Regular cardiac myocyte (primary cell): Measurements from ENCODE around the gene YWHAB. TPM values are rescaled to one million over a fixed set of nuclear protein-coding genes. Genes with fewer than 3 reads are reported as not detected.

Experiments
- total RNA-seq: library from RNA; depleted of rRNA; stranded (reverse); fragments of >200 nt; gene quantifications from 2 replicates; pipeline ENCODE4 v1.2.3, GENCODE V29; 2014

YWHAB gene
- total RNA-seq: 75.5 and 170 TPM in 2 replicates

DNA sequence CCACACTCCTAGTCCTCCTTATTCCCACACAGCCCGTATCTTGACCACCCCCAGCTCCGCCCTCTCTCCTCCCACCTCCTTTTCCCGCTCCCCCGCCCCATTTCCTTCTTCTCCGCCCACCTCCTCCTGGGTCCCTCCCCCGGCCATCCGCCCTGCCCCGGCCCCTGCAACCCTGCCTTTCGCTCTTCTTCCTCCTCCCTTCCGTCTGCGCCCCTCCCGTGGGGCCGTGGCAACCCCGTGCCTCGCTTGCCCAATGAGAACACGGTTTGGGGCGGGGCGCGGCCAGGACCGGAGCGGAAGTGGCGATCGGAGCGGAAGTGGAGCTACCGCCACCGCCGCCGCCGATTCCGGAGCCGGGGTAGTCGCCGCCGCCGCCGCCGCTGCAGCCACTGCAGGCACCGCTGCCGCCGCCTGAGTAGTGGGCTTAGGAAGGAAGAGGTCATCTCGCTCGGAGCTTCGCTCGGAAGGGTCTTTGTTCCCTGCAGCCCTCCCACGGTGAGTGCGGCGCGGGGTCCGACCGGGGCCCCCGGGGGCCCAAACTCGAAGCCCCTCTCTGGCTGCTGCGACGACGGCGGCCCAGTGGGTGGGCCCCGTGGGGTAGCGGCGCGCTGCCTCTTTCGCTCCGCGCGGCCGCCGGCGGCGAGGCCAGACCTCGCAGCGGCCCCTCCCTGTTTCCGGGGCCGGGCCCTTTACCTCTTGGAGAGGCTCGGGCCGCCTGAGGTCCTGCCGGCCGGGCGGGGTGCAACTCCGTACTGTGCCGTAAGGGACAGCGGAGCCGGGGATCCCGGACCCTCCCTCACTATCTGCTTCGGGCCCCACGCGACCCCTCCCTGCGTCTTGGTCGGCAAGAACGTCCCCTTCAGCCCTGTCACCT lies at the start of gene YWHAB:
TSS of gene YWHAB (plus strand) at position 314 of the 874 bp plus-strand sequence. CDS start 15,829 bp downstream, outside the sequence.

DNA sequence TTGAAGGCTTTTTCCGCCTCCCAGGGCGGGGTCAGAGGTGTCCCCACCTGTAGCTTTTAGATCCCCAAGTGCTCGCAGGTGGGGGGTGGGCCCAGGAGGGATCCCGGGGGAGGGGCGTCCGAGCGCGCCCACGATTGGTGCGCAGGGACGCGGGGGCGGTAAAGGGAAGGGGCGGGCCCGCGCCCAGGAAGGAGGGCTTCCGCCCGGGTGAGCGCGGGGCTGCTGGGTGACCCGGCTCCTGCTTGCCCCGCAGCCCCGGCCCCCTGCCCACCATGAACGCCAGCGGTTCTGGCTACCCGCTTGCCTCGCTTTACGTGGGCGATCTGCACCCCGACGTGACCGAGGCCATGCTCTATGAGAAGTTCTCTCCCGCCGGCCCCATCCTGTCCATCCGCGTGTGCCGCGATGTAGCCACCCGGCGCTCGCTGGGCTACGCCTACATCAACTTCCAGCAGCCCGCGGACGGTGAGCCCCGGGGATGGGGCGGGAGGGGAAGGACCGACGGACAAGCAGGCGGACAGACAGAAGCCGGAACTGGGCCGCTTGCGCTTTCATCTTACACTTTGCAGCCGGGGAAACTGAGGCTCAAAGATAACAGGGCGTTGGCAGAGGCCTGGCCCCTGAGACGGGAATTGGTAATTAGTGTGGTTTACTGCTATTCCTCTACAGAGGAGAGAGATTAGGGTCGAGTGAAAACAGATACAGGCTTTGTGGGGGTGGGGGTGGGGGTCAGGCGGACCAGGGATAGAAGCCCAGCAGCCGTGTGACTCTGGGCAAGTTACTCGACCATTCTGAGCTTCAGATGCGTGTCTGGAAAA lies 24.6 kb downstream of the YWHAB start, which contains the start of gene PABPC1L:
TSS of gene PABPC1L (plus strand) at position 189 of the 818 bp plus-strand sequence. CDS start at position 273, 84 bp downstream.

Other genes starting within 250 kb of the YWHAB start
- 9.0 and 14.4 TPM in 2 replicates for gene ADA, start 234.0 kb upstream of the YWHAB start, total RNA-seq
- gene CCN5, start 170.3 kb upstream of the YWHAB start, total RNA-seq: under 0.01 and 3.7 TPM in 2 replicates
- 0.19 and 4.8 TPM in 2 replicates for gene KCNK15, start 139.8 kb upstream of the YWHAB start, total RNA-seq
- gene RIMS4, start 75.2 kb upstream of the YWHAB start, total RNA-seq: not detected in 2 replicates
- gene PABPC1L, start 24.4 kb downstream of the YWHAB start, total RNA-seq: 8.6 and 8.7 TPM in 2 replicates
- 23.4 and 40.5 TPM in 2 replicates for gene TOMM34, start 74.7 kb downstream of the YWHAB start, total RNA-seq
- 31.0 and 37.6 TPM in 2 replicates for gene STK4, start 80.8 kb downstream of the YWHAB start, total RNA-seq
- gene KCNS1, start 215.4 kb downstream of the YWHAB start, total RNA-seq: 0.58 and 2.0 TPM in 2 replicates
- not detected in 2 replicates for gene WFDC5, start 229.5 kb downstream of the YWHAB start, total RNA-seq
- 0.28 TPM in 1 of 2 replicates, not detected in the other for gene WFDC12, start 238.8 kb downstream of the YWHAB start, total RNA-seq